ENCODE measurements around the gene ADAMTS12.

ADAMTS12 gene

DNA sequence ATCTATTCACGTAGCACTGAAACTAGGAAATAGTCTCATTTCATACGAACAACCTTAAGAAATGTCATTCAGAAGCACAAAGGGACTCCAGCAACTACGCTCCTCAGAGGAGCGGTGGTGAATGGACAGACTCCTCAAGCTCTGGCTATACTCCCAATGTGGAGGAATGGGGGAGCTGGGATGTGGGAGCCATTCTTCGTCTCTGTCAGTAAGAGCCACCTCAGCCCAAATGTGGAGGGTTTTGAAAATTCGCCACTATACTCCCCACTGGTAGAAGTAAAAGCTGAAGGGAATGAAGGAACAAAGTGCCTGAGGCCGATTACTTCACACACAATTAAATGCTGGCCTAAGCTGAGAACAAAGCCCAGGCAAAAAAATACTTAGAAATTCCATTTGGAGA lies 96.3 kb downstream of the ADAMTS12 start:
- no peaks in the 10 kb centered on the region for H3K9me3 Mint-ChIP-seq
- intact Hi-C loops (cut with micrococcal nuclease): no loop called here
- no peak overlapping the region for H3K4me3 Mint-ChIP-seq
- H3K4me1 Mint-ChIP-seq (ENCODE audit: low read depth): no peaks in the 10 kb centered on the region
- no peaks in the 10 kb centered on the region for H3K27me3 Mint-ChIP-seq
- H3K36me3 Mint-ChIP-seq (ENCODE audit: low read depth): no peaks in the 10 kb centered on the region
- H3K27ac Mint-ChIP-seq: no peak overlapping the region

GRCh38 chr5:33794550-33795181 lies 97.1 kb downstream of the ADAMTS12 start:
- H3K4me1 Mint-ChIP-seq (ENCODE audit: low read depth): no peaks in the 10 kb centered on the region
- intact Hi-C loops (cut with micrococcal nuclease): no loop called here
- H3K36me3 Mint-ChIP-seq (ENCODE audit: low read depth): no peaks in the 10 kb centered on the region
- no peaks in the 10 kb centered on the region for H3K27me3 Mint-ChIP-seq
- H3K27ac Mint-ChIP-seq: no peak overlapping the region
- no peak overlapping the region for H3K4me3 Mint-ChIP-seq
- H3K9me3 Mint-ChIP-seq: no peaks in the 10 kb centered on the region

- Mint-ChIP-seq H3K4me1 (ENCODE audit: low read depth) (no peaks in the 10 kb centered on the region), H3K36me3 (ENCODE audit: low read depth) (no peaks in the 10 kb centered on the region), H3K4me3 (no peak overlapping the region), H3K27ac (no peak overlapping the region), H3K9me3 (no peaks in the 10 kb centered on the region), H3K27me3 (no peaks in the 10 kb centered on the region)
- intact Hi-C loops (cut with micrococcal nuclease): no loop called here
Observed at GRCh38 chr5:33793836-33794549, 97.8 kb downstream of the ADAMTS12 start.

- Mint-ChIP-seq H3K4me1 (ENCODE audit: low read depth) (no peaks in the 10 kb centered on the region), H3K4me3 (no peak overlapping the region), H3K27ac (no peak overlapping the region), H3K36me3 (ENCODE audit: low read depth) (no peaks in the 10 kb centered on the region), H3K9me3 (no peaks in the 10 kb centered on the region), H3K27me3 (no peaks in the 10 kb centered on the region)
- intact Hi-C loops (cut with micrococcal nuclease): no loop called here
Observed at GRCh38 chr5:33793276-33793675, 98.5 kb downstream of the ADAMTS12 start.

DNA sequence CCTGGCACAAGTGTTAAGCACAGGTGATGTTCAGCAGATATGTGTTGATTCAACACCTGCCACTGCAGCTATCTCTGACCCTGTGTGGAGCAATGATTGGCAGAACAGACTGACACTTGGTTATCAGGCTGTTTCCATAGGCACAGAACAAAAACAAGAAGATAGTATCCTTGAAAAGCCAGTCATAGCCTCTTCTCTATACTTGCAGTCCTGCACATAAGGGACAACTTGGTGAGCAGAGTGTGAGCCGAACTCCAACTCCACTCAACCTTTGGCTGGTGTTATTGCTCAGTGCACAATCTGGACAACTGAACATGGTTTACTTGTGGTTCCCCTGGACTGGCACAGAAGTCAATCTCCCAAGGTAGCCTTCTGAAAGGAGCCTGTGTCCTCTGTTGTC lies 99.2 kb downstream of the ADAMTS12 start:
- no peak overlapping the region for H3K4me3 Mint-ChIP-seq
- intact Hi-C loops (cut with micrococcal nuclease): no loop called here

DNA sequence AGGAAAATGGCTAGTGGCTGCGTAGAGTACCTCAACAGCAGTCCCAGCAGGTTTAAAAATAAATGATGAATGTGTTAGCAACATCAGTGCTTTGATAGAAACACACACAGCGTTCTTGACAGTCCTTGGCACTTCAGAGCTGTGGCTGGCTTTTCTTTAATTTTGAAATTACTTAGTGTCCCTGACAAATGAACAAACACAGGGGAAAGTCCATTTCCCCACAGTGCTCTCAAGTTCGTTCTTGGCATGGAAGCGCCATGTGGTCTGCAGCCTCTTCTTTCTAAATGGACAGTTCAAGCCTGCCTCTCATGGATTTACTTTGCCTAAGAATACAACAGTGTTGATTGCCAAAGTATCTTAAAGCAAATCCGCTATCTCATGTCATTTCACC lies 102.2 kb downstream of the ADAMTS12 start:
- no peaks in the 10 kb centered on the region for H3K36me3 Mint-ChIP-seq (ENCODE audit: low read depth)
- no peaks in the 10 kb centered on the region for H3K9me3 Mint-ChIP-seq
- no peak overlapping the region for H3K4me3 Mint-ChIP-seq
- no peaks in the 10 kb centered on the region for H3K27me3 Mint-ChIP-seq
- H3K27ac Mint-ChIP-seq: no peak overlapping the region
- H3K4me1 Mint-ChIP-seq (ENCODE audit: low read depth): no peaks in the 10 kb centered on the region
- intact Hi-C loops (cut with micrococcal nuclease): no loop called here

More for the DNA sequence above, 99.2 kb downstream of the ADAMTS12 start:
- Mint-ChIP-seq H3K27ac (no peak overlapping the region), H3K9me3 (no peaks in the 10 kb centered on the region), H3K4me1 (ENCODE audit: low read depth) (no peaks in the 10 kb centered on the region), H3K27me3 (no peaks in the 10 kb centered on the region), H3K36me3 (ENCODE audit: low read depth) (no peaks in the 10 kb centered on the region)

DNA sequence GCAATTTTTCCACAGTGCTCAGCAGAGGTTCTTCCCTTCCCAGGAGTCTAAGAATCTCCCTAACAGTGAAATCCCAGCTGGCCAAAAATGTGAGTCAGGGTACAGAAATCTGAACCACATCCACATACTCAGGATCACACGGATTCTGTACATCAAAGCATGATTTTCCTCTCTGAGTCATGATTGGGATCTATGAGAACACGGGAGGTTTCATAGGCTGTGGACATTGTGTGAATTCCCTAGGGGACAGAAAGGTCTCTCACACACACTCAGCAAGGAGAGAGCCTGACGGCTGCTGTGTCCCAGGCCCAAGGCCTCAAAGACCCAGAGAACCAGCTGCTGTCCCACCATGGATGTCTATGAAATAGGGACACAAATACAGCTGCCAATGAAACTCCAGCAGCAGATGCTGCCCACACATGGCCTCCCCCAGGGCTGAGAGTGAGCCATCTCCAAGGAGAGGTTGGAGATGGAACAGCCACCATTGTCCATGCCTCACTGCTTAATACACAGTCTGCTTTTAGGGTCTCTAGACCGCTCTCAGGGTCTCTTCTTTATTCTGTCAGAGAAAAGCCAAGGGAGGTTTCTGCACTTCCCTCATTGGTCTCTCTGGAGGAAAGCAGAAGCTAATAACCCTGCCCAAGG lies 102.7 kb downstream of the ADAMTS12 start:
- no peaks in the 10 kb centered on the region for H3K36me3 Mint-ChIP-seq (ENCODE audit: low read depth)
- no peak overlapping the region for H3K27ac Mint-ChIP-seq
- intact Hi-C loops (cut with micrococcal nuclease): no loop called here
- no peaks in the 10 kb centered on the region for H3K9me3 Mint-ChIP-seq
- H3K27me3 Mint-ChIP-seq: no peaks in the 10 kb centered on the region
- no peaks in the 10 kb centered on the region for H3K4me1 Mint-ChIP-seq (ENCODE audit: low read depth)
- H3K4me3 Mint-ChIP-seq: no peak overlapping the region

GRCh38 chr5:33785571-33785970 lies 106.2 kb downstream of the ADAMTS12 start:
- intact Hi-C loops (cut with micrococcal nuclease): no loop called here
- Mint-ChIP-seq H3K4me3 (no peak overlapping the region), H3K4me1 (ENCODE audit: low read depth) (no peaks in the 10 kb centered on the region), H3K9me3 (no peaks in the 10 kb centered on the region), H3K36me3 (ENCODE audit: low read depth) (no peaks in the 10 kb centered on the region), H3K27ac (no peak overlapping the region), H3K27me3 (no peaks in the 10 kb centered on the region)

- Mint-ChIP-seq H3K4me1 (ENCODE audit: low read depth) (no peaks in the 10 kb centered on the region), H3K36me3 (ENCODE audit: low read depth) (no peaks in the 10 kb centered on the region), H3K4me3 (no peak overlapping the region), H3K27me3 (no peaks in the 10 kb centered on the region), H3K9me3 (peaks cover 5% of the 10 kb centered on the region), H3K27ac (no peak overlapping the region)
- intact Hi-C loops (cut with micrococcal nuclease): no loop called here
Observed at GRCh38 chr5:33781286-33781685, 110.5 kb downstream of the ADAMTS12 start.

DNA sequence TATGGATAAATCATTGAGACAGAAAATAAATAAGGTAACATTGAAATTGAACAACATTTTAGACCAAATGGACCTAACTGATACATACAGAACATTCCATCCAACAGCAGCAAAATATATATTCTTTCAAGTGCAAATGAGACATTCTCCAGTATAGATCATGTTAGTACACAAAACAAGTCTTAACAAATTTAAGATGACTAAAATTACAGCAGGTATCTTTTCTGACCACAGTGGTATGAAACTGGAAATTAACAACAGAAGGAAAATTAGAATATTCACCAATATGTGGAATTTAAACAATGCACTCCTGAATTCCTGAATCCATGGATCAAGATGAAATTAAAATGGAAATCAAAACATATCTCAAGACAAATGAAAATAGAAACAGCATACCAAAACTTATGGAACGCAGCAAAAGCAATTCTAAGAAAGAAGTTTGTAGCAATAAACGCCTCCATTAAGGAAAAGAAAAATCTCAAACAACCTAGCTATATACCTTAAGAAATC lies 115.6 kb downstream of the ADAMTS12 start:
- H3K27ac Mint-ChIP-seq: no peak overlapping the region
- no peaks in the 10 kb centered on the region for H3K27me3 Mint-ChIP-seq
- no peaks in the 10 kb centered on the region for H3K4me1 Mint-ChIP-seq (ENCODE audit: low read depth)
- no peaks in the 10 kb centered on the region for H3K36me3 Mint-ChIP-seq (ENCODE audit: low read depth)
- H3K9me3 Mint-ChIP-seq: peaks cover 15% of the 10 kb centered on the region
- no peak overlapping the region for H3K4me3 Mint-ChIP-seq
- intact Hi-C loops (cut with micrococcal nuclease): no loop called here

DNA sequence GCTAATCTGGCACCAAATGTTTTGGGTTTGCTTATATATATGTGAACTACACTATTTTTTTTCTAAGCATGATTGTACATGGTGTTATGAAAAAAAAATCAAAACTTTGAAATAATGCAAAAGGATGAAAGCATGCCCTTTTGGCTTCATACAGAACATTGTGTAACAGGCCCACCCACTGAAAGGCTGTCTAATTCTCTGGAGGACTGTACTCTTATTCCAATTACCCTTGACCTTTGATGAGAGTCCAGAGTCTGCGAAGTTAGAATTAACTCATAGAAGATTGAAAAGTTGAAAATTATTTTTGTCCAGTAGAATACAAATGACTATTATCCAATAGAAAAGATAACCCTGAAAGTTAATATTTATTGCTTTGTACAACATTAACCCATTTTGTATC lies 117.4 kb downstream of the ADAMTS12 start:
- intact Hi-C loops (cut with micrococcal nuclease): no loop called here

DNA sequence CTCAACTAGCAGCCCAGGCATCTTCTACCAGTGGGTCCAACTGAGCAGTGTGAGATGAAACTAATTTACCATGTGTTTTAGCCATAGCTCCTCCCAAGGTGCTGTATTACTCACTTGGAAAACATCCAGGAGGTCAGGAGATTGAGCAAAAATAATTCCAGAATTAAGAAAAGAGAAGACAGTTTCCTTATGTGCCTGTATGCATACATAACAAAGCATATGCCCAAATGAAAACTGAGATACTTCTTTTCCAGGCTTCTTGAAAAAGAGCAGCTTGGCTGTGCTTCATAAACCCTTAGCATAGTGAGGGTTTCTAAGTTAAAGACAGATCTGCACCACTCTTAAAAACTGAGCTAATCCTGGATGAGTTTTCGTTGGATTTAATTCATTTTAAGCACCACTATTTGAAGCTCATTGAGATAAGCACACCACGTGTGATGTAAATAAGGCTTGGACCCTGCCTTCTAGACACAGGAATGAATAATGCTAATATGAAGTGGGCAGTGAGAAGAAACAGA lies 119.4 kb downstream of the ADAMTS12 start:
- Mint-ChIP-seq H3K36me3 (ENCODE audit: low read depth) (no peaks in the 10 kb centered on the region), H3K4me1 (ENCODE audit: low read depth) (no peaks in the 10 kb centered on the region), H3K4me3 (no peak overlapping the region), H3K27ac (no peak overlapping the region), H3K9me3 (peaks cover 15% of the 10 kb centered on the region), H3K27me3 (no peaks in the 10 kb centered on the region)
- intact Hi-C loops (cut with micrococcal nuclease): no loop called here

More for the DNA sequence above, 117.4 kb downstream of the ADAMTS12 start:
- no peak overlapping the region for H3K27ac Mint-ChIP-seq
- no peaks in the 10 kb centered on the region for H3K36me3 Mint-ChIP-seq (ENCODE audit: low read depth)
- no peaks in the 10 kb centered on the region for H3K27me3 Mint-ChIP-seq
- H3K4me1 Mint-ChIP-seq (ENCODE audit: low read depth): no peaks in the 10 kb centered on the region
- H3K4me3 Mint-ChIP-seq: no peak overlapping the region
- H3K9me3 Mint-ChIP-seq: peaks cover 15% of the 10 kb centered on the region

DNA sequence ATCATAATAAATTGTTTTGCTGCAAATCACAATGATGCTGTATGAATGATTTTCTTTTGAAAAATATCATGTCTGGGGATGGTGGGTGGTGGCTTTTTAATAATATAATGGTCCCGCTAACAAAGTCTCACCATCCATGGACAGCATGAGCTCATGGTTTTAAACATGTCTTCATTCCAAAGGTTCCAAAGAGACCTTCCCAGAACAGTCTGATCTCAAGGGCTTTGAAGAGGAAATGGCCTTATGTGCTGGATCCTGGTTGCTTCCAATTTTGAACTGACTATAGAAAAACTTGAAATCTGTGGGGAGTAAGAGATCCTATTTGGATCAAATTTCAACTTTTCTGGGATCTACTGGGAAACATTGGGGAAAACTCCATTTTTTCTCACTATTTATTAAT lies 121.8 kb downstream of the ADAMTS12 start:
- intact Hi-C loops (cut with micrococcal nuclease): no loop called here
- Mint-ChIP-seq H3K4me3 (no peak overlapping the region), H3K27me3 (no peaks in the 10 kb centered on the region), H3K9me3 (no peaks in the 10 kb centered on the region), H3K4me1 (ENCODE audit: low read depth) (no peaks in the 10 kb centered on the region), H3K27ac (no peak overlapping the region), H3K36me3 (ENCODE audit: low read depth) (no peaks in the 10 kb centered on the region)

GRCh38 chr5:33769196-33769595 lies 122.6 kb downstream of the ADAMTS12 start:
- H3K27ac Mint-ChIP-seq: no peak overlapping the region
- no peaks in the 10 kb centered on the region for H3K9me3 Mint-ChIP-seq
- H3K36me3 Mint-ChIP-seq (ENCODE audit: low read depth): no peaks in the 10 kb centered on the region
- no peak overlapping the region for H3K4me3 Mint-ChIP-seq
- intact Hi-C loops (cut with micrococcal nuclease): no loop called here
- H3K4me1 Mint-ChIP-seq (ENCODE audit: low read depth): no peaks in the 10 kb centered on the region
- no peaks in the 10 kb centered on the region for H3K27me3 Mint-ChIP-seq

Data from dendritic cell treated with granulocyte-macrophage colony-stimulating factor and Interleukin-4, amounts not matched to agents 40 ng/mL and 50 ng/mL, for 4 days (primary cell).